LNCaP clone FGC (cell line): ENCODE data around the gene AMPD1.

Source experiments
- DNase-seq: peaks from one replicate; pipeline ENCODE4 v3.0.0-alpha.2; 2011; ENCODE audit warnings: low read depth
- H3K4me3 ChIP-seq: 2 replicates; pipeline ENCODE4 v1.5.1; 2011; ENCODE audit warnings: mild to moderate bottlenecking, low read depth, low read length, control low read depth
- CTCF ChIP-seq: IDR thresholded peaks from 2 replicates; pipeline ENCODE4 v1.5.1; 2012; ENCODE audit warnings: mild to moderate bottlenecking; ENCODE audit not compliant: control insufficient read depth, insufficient read depth; ENCODE audit errors: extremely low read depth

Gene AMPD1

GRCh38 chr1:114701931-114702330 lies 6.6 kb upstream of the AMPD1 start:
- TF ChIP-seq CTCF = no peak
- no peak overlapping the region for H3K4me3 ChIP-seq
- no peak for DNase-seq

GRCh38 chr1:114700036-114700600 lies 4.8 kb upstream of the AMPD1 start:
- no peak overlapping the region for H3K4me3 ChIP-seq
- TF ChIP-seq CTCF = no peak
- no peak for DNase-seq

- H3K4me3 ChIP-seq = no peak overlapping the region
- TF ChIP-seq CTCF = no peak
- no peak for DNase-seq
These were observed 1.5 kb upstream of the AMPD1 start for GRCh38 chr1:114696810-114697209.

GRCh38 chr1:114694540-114695310 lies 621 bp downstream of the AMPD1 start:
- DNase-seq = no peak
- no peak for TF ChIP-seq CTCF
- no peak overlapping the region for H3K4me3 ChIP-seq

- TF ChIP-seq CTCF = no peak
- DNase-seq = no peak
- no peak overlapping the region for H3K4me3 ChIP-seq
These were observed 2.4 kb downstream of the AMPD1 start for GRCh38 chr1:114692947-114693346.

- no peak for DNase-seq
- no peak for TF ChIP-seq CTCF
- H3K4me3 ChIP-seq = no peak overlapping the region
These were observed 4.3 kb downstream of the AMPD1 start for GRCh38 chr1:114691061-114691460.

- DNase-seq = no peak
- H3K4me3 ChIP-seq = no peak overlapping the region
- TF ChIP-seq CTCF = no peak
These were observed 5.2 kb downstream of the AMPD1 start for GRCh38 chr1:114690148-114690547.
